Activated CD4-positive, alpha-beta T cell treated with anti-CD3 and anti-CD28 coated beads, Interleukin-2, amount 10 ng/mL, durations not matched to agents 7 days and 5 days (primary cell): Measurements from ENCODE around the gene COMMD1. TPM values are rescaled to one million over a fixed set of nuclear protein-coding genes. Genes with fewer than 3 reads are reported as not detected.
"Not testable (repeated sequence)": the region's sequence is repeated elsewhere in the genome, so short reads cannot be mapped to it uniquely, and the experiment has no call there.

ENCODE experiments used
- CTCF ChIA-PET: fragments of 350-600 bp; sonication (Branson Sonifier 250); formaldehyde crosslinking; loops from one replicate; lab custom pipeline; 2021; ENCODE audit warnings: antibody characterized with exemption; lab: Charles Lee
- POLR2A ChIA-PET: fragments of 350-600 bp; sonication (Branson Sonifier 250); formaldehyde crosslinking; loops from one replicate; lab custom pipeline; 2021; ENCODE audit warnings: antibody characterized with exemption; lab: Charles Lee
- DNase-seq: peaks from one replicate; pipeline ENCODE4 v3.0.0-alpha.2; 2020
- H3K27ac Mint-ChIP-seq: one replicate; pipeline ENCODE4 v1.8.0; 2021; ENCODE audit warnings: mild to moderate bottlenecking, moderate library complexity, mixed read lengths
- H3K27me3 Mint-ChIP-seq: one replicate; pipeline ENCODE4 v1.8.0; 2021; ENCODE audit warnings: mixed read lengths
- H3K36me3 Mint-ChIP-seq: one replicate; pipeline ENCODE4 v1.8.0; 2021; ENCODE audit warnings: low read depth, mixed read lengths
- H3K4me1 Mint-ChIP-seq: one replicate; pipeline ENCODE4 v1.8.0; 2021; ENCODE audit warnings: mixed read lengths
- H3K4me3 Mint-ChIP-seq: one replicate; pipeline ENCODE4 v1.8.0; 2021; ENCODE audit warnings: mild to moderate bottlenecking, moderate library complexity, mixed read lengths
- H3K9me3 Mint-ChIP-seq: one replicate; pipeline ENCODE4 v1.8.0; 2021; ENCODE audit warnings: mixed read lengths
- total RNA-seq, 2 experiments: library from RNA; stranded (reverse); gene quantifications; one replicate each; pipeline ENCODE4 v1.2.3, GENCODE V29; 2021

Gene COMMD1
- total RNA-seq, 2 experiments from 2014 or later = 29.1 to 30.6 TPM

DNA sequence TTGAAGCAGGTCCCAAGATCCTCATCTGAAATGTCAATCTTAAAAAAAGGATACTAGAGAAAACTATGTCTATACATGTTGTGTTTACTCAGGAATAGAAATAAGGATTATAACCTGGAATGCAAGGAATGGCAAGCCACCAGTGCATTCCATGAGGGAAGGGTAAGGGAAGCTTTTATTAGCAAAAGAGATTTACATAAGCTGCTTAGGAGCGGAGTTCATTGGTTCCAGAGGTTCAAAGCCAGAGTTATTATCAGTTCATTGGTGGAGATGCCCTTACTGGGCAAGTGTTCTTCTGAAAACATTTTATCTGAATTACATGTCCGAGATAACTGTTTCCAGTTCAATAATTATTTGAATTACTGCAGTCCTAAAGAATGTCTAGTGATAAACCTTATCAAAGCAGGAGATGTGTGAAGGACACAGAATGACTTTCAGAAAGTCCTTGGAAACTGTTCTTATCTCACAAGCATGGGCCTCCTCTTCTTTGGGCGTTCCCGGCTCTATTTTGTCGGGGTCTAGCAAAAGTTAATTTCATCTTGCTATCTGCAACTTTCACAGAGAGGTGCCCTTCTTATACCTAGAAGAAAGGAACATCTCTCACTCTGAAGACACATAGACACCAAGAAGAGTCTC lies 23.5 kb downstream of the COMMD1 start:
- no peak for DNase-seq
- Mint-ChIP-seq H3K4me1 (no peaks in the 10 kb centered on the region), H3K27ac (no peak overlapping the region), H3K9me3 (no peaks in the 10 kb centered on the region), H3K4me3 (no peak overlapping the region), H3K27me3 (no peaks in the 10 kb centered on the region), H3K36me3 (no peaks in the 10 kb centered on the region)
- POLR2A ChIA-PET = no interaction called here
- CTCF ChIA-PET = no interaction called here

DNA sequence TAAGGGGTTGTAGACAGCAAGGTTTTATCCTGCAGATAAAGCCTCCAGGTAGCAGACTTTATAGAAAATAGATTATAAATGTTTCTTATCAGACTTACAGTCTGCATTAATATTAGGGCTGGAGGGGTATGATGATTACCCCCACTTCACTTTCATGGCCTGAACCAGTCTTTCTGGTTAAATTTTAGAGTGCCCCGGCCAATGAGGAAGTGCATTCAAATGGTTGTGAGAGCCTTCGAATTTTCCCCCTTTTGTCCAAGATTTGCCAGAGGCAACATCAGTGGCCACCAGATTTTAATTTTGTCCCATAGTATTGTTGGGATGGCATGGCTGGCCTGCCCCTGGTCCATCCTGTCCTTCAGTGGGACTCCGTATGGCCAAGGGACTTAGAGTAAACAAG lies 31.6 kb downstream of the COMMD1 start:
- Mint-ChIP-seq H3K4me3 (no peak overlapping the region), H3K4me1 (no peaks in the 10 kb centered on the region), H3K27ac (no peak overlapping the region), H3K36me3 (no peaks in the 10 kb centered on the region), H3K27me3 (no peaks in the 10 kb centered on the region), H3K9me3 (no peaks in the 10 kb centered on the region)
- DNase-seq = no peak
- POLR2A ChIA-PET = no interaction called here
- CTCF ChIA-PET = no interaction called here

DNA sequence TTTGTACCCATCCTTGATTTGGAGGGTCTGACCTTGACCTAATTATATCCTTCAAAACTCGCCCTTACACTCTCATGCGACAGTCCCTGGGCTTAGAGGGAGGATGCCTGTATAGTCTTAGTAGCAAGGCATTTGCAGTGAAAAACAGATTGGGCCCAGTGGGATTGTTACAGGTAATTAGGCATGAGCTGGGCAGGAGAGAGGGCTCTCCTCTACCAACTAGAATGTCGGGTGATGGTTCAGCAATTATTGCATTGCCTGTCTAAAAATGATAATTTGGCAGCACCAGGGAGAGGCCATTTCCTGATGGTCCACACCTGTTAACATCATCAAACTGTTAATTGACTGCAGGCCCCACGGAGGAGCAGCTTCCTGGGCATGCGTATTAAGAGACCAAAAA lies 32.4 kb downstream of the COMMD1 start:
- Mint-ChIP-seq H3K27ac (no peak overlapping the region), H3K4me3 (no peak overlapping the region), H3K4me1 (no peaks in the 10 kb centered on the region), H3K9me3 (no peaks in the 10 kb centered on the region), H3K27me3 (no peaks in the 10 kb centered on the region), H3K36me3 (no peaks in the 10 kb centered on the region)
- POLR2A ChIA-PET = no interaction called here
- CTCF ChIA-PET = interaction anchor here (1.1 kb wide), 1 partner anchor 28 kb away, joined by 3 read pairs; no protein-coding TSS in a partner anchor
- DNase-seq = no peak

DNA sequence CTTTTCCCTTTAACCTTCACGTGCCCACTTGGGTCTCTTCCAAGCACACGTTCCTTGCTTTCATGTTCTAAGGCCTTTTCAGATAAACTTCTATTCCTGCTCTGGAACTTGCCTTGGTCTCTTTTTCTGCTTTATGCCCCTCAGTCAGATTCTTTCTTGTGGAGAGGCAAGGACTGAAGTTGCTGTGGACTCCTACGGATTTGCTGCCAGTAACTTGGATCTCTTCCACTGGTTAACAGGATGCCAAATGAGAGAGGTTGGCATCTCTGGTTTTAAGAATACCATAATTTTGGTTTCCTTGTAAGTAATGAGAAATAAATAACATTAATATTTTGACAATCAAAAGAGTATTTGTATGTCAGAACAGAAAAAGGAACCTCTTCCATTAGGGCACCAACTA lies 33.0 kb downstream of the COMMD1 start:
- Mint-ChIP-seq H3K4me1 (peaks cover 2% of the 10 kb centered on the region), H3K27me3 (no peaks in the 10 kb centered on the region), H3K27ac (no peak overlapping the region), H3K4me3 (no peak overlapping the region), H3K9me3 (no peaks in the 10 kb centered on the region), H3K36me3 (no peaks in the 10 kb centered on the region)
- DNase-seq = no peak
- CTCF ChIA-PET = interaction anchor here (1.1 kb wide), 1 partner anchor 27 kb away, joined by 3 read pairs; no protein-coding TSS in a partner anchor
- POLR2A ChIA-PET = no interaction called here

DNA sequence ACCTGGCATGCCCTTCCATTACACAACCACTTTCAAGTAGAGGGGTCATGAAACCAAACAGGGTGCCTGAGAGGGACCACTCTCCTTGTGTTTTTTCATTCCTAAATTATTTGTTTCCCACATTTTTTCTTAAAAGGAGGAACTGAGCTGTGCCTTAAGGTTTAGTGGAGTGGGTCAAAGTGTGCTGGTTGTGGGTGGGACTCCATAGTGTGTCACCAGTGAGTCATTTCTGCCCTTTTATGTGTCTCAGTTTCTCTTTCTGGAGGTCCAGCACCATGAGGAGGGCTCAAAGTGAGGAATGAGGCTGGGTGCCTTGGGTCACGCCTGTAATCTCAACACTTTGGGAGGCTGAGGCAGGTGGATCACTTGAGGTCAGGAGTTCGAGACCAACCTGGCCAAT lies 37.8 kb downstream of the COMMD1 start:
- Mint-ChIP-seq H3K27ac (no peak overlapping the region), H3K36me3 (no peaks in the 10 kb centered on the region), H3K9me3 (no peaks in the 10 kb centered on the region), H3K4me3 (no peak overlapping the region), H3K4me1 (peaks cover 2% of the 10 kb centered on the region), H3K27me3 (no peaks in the 10 kb centered on the region)
- ChIA-PET POLR2A (no interaction called here), CTCF (interaction anchor here (1.3 kb wide), 1 partner anchor 25 kb away, joined by 3 read pairs; no protein-coding TSS in a partner anchor)
- DNase-seq = no peak

DNA sequence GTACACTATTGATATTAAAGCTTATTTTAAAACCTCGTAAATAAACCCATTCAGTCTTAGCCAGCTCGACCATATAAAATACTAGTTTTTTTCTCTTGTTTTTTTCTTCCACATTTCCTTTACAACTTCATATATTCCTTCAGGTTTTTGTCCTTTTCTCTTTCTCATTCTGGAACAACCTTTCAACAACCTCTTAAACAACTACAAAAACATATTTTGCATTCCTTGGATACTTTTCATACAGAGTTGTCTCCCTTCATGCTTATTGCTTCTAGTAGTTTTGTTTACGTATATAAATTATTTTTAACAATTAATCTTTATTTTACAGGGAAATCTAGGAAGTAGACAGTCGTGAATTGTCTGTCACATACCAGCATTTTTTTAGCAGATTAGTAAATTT lies 41.2 kb downstream of the COMMD1 start:
- H3K27ac Mint-ChIP-seq = no peak overlapping the region
- no peaks in the 10 kb centered on the region for H3K9me3 Mint-ChIP-seq
- no peaks in the 10 kb centered on the region for H3K36me3 Mint-ChIP-seq
- peaks cover 2% of the 10 kb centered on the region for H3K4me1 Mint-ChIP-seq
- no peak for DNase-seq
- ChIA-PET POLR2A (no interaction called here), CTCF (no interaction called here)
- no peaks in the 10 kb centered on the region for H3K27me3 Mint-ChIP-seq
- no peak overlapping the region for H3K4me3 Mint-ChIP-seq

DNA sequence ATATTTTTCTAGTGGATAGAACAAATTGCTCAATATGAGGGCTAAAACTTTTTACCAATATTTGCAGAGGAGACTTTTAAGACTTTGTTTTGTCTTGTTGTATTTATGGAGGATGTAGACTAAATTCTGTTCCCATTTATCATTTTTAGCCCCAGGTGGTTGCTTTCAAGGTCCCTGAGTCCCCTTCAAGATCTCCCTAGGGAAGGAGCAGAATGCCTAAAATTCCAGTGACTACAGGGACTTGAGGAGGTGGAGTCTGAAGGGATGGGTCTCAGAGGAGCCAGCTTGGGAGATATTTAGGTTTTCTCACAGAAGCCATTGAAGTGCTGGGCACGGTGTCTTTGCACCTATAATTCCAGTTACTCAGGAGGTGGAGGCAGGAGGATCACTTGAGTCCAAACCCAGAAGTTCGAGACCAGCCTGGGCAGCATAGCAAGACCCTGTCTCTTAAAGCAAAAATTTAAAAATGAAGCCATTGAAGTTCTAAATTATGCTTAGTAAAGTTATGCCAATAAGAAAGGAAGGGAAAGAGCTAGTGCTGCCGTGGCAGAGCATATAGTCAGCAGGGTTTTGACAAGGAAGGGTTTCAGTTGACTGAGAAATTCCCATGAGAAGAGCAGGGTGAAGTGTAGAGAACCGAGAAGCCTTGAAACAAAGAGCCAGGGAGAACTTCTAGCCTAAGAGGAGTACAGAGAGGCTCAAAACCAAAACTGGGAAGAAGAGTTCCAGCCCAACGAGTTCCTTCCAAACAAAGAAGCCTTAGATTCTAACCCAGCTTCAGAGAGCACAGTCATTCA lies 43.4 kb downstream of the COMMD1 start:
- Mint-ChIP-seq H3K9me3 (peaks cover 2% of the 10 kb centered on the region), H3K4me1 (no peaks in the 10 kb centered on the region), H3K27ac (no peak overlapping the region), H3K27me3 (no peaks in the 10 kb centered on the region), H3K4me3 (no peak overlapping the region), H3K36me3 (peaks cover 2% of the 10 kb centered on the region)
- POLR2A ChIA-PET = no interaction called here
- CTCF ChIA-PET = no interaction called here
- DNase-seq = no peak

DNA sequence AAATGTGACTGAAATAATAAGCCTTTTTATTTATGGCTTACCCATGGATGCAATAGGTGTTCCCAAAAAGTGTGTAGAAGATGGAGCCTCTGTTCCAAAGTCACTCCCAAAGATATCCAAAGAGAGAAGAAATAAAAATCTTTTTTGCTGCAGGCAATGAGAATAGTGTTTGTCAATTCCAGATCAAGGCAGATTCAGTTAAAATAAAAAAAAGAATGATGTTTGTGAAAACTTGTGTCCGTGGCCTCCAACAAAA lies 43.9 kb downstream of the COMMD1 start:
- Mint-ChIP-seq H3K4me1 (no peaks in the 10 kb centered on the region), H3K36me3 (peaks cover 2% of the 10 kb centered on the region), H3K9me3 (peaks cover 2% of the 10 kb centered on the region), H3K27ac (no peak overlapping the region), H3K27me3 (no peaks in the 10 kb centered on the region), H3K4me3 (no peak overlapping the region)
- no peak for DNase-seq
- CTCF ChIA-PET = no interaction called here
- POLR2A ChIA-PET = no interaction called here

DNA sequence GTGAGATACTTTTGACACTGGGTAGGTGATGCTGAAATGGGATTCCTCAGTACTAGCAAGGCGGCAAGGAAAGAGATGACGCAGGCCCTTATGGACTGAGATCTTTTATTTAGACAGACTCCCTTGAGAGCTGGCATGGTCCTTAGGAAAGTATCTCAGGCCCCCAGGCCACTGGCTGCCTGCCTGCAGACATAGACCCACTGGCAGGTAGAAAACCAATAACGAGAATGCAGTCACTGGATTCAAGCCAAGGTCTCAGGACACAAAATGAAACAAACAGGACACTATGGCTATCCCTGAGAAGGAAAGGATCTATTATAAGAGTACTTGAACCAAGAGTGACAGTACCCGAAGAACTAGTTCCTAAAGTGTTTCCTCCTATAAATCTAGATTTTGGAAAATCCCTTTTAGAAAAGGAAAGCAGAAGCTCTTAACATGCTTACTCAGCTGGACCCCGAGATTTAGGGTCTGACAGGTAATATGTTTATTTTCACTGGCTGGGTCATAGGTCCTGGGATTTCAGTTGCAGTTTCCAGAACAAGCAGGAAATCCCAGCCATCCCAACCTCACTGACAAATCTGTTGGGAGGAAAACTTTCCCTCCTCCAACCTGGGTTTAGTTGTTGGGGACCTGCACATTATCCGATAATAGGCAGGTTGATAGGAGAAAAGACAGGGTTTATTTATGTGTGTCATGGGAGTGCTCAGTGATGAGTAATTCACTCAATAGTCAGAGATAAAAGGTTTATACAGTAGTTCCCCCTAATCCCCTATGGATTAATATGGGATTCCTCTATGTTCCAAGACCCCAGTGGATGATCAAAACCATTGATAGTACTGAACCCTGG lies 44.5 kb downstream of the COMMD1 start:
- Mint-ChIP-seq H3K4me1 (no peaks in the 10 kb centered on the region), H3K27ac (no peak overlapping the region), H3K27me3 (no peaks in the 10 kb centered on the region), H3K9me3 (peaks cover 2% of the 10 kb centered on the region), H3K4me3 (no peak overlapping the region), H3K36me3 (peaks cover 2% of the 10 kb centered on the region)
- DNase-seq = no peak
- ChIA-PET CTCF (no interaction called here), POLR2A (no interaction called here)

DNA sequence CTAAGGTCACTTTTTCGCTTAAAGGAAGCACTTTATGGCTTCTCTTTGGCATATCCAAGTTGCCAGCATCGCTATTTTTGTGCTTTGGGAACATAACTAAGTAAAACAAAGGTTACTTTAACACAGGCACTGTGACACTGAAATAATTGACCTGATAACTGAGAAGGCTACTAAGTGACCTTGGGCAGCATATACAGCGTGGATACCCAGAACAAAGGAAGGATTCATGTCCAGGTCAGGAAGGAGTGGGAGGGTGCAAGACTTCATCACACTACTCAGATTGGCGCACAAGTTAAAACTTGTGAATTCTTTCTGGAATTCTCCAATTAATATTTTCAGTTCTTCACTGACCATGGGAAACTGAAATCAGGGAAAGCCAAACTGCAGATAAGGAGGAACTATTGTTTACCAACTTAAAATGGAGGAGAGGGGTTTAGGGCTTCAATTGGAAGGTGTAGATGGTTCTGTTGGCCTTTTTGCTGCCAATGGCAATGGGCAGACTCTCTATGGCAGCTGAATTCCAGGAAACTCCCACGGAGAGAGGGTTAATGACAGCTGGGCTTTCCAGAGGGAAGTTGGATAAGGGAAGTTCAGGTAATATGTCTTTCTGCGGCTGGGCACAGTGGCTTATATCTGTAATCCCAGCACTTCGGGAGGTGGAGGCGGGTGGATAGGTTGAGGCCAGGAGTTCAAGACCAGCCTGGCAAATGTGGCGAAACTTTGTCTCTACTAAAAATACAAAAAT lies 45.3 kb downstream of the COMMD1 start:
- Mint-ChIP-seq H3K4me3 (no peak overlapping the region), H3K4me1 (no peaks in the 10 kb centered on the region), H3K27ac (no peak overlapping the region), H3K36me3 (peaks cover 2% of the 10 kb centered on the region), H3K9me3 (peaks cover 2% of the 10 kb centered on the region), H3K27me3 (no peaks in the 10 kb centered on the region)
- ChIA-PET CTCF (no interaction called here), POLR2A (no interaction called here)
- DNase-seq = no peak

DNA sequence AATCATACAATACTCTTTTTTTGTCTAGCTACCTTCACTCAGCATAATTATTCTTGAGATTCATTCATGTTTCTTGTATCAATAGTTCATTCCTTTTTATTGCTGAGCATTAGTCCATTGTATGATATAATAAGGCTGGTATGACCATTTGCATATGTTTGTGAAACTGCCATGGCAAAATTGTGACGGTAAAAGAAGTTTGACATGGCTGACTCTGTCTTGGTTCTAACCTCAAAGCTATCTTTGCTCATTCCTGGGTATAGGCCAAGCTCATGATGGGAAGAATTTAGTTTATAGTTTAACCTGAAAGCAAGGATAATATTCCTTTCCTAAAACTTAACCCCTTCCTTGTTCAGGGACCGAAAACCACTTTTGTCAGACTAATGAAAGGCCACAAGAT lies 46.4 kb downstream of the COMMD1 start:
- Mint-ChIP-seq H3K4me1 (no peaks in the 10 kb centered on the region), H3K27ac (no peak overlapping the region), H3K36me3 (peaks cover 2% of the 10 kb centered on the region), H3K9me3 (peaks cover 2% of the 10 kb centered on the region), H3K4me3 (no peak overlapping the region), H3K27me3 (no peaks in the 10 kb centered on the region)
- no peak for DNase-seq
- ChIA-PET POLR2A (no interaction called here), CTCF (no interaction called here)

DNA sequence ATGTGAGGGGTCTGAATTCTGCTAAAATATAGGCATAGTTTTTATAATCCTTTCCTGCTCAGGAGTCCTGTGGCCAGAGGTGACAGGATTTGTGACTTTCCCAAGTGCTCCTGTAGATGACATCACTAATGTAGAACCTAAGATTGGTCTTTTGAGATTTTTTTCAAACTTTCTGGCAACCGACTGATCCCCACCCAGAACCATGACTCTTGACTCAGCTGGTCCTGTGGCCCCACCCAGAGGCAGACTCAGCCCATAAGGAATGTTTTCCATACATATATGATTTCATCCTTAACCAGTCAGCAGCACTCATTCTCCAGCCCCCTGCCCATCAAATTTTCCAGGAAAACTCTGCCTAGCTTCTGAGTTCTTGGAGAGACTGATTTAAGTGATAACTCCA lies 46.8 kb downstream of the COMMD1 start:
- peaks cover 2% of the 10 kb centered on the region for H3K9me3 Mint-ChIP-seq
- no peaks in the 10 kb centered on the region for H3K27me3 Mint-ChIP-seq
- H3K4me1 Mint-ChIP-seq = no peaks in the 10 kb centered on the region
- H3K36me3 Mint-ChIP-seq = peaks cover 2% of the 10 kb centered on the region
- ChIA-PET POLR2A (no interaction called here), CTCF (no interaction called here)
- H3K4me3 Mint-ChIP-seq = no peak overlapping the region
- no peak overlapping the region for H3K27ac Mint-ChIP-seq
- DNase-seq = no peak

DNA sequence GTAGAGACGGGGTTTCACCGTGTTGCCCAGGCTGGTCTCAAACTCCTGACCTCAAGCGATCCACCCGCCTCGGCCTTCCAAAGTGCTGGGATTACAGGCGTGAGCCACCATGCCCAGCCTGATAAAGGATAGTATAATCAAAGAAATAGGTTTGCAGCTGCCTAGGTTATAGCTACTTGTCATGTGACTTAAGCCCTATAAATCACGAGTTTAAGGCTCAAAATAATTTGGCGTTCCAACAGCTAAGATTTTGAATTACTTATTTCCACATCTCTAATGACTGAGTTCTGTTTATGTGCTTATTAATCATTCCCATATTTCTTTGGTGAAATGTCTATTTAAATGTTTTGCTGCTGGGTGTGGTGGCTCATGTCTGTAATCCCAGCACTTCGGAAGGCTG lies 49.4 kb downstream of the COMMD1 start:
- H3K27ac Mint-ChIP-seq, H3K4me1 Mint-ChIP-seq, H3K27me3 Mint-ChIP-seq, H3K9me3 Mint-ChIP-seq, H3K36me3 Mint-ChIP-seq, DNase-seq, H3K4me3 Mint-ChIP-seq, CTCF ChIA-PET, POLR2A ChIA-PET: not testable (repeated sequence)
